ENCODE measurements around the gene COL25A1.

The COL25A1 gene

DNA sequence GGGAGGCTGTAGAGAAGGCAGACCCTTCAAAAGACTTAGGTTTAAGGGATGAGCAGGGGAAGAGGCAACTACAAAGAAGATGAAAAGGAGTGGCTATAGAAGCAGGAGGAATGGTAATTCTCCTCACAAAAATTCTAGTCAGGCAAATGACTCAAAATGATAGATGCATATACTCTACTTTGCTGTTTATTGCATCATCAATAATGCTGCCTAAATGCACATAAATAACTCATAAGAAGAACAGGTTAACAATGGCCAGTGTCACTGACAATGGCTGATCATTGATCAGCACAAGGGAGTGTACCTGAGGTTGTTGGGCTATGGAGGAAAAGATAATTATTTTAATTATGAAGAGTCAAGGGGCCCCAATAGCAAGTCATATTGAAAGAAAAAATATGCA is 354.9 kb downstream of the COL25A1 start:
- H3K4me3 ChIP-seq (ENCODE audit: low read length) = no peak overlapping the region
- no peaks in the 10 kb centered on the region for H3K79me2 ChIP-seq (ENCODE audit: low read length)
- H3K9ac ChIP-seq (ENCODE audit: low read length) = no peak overlapping the region
- no peaks in the 10 kb centered on the region for H3K36me3 ChIP-seq (replicated peaks; ENCODE audit: low read depth, low read length)
- no peak overlapping the region for H3K4me2 ChIP-seq (ENCODE audit: low read length)
- H3K4me1 ChIP-seq (ENCODE audit: low read length) = peaks cover 7% of the 10 kb centered on the region
- H3K27ac ChIP-seq (ENCODE audit: low read length) = no peak overlapping the region
- H3K27me3 ChIP-seq (ENCODE audit: low read depth, low read length) = no peaks in the 10 kb centered on the region
- no peak overlapping the region for H2AFZ ChIP-seq (ENCODE audit: low read depth, low read length)
- H4K20me1 ChIP-seq (ENCODE audit: insufficient read depth, low read length) = no peaks in the 10 kb centered on the region
- TF ChIP-seq EZH2phosphoT487 (IDR thresholded peaks at IDR 0.05; ENCODE audit: low read depth) = no peak
- TF ChIP-seq, protein P1, sequence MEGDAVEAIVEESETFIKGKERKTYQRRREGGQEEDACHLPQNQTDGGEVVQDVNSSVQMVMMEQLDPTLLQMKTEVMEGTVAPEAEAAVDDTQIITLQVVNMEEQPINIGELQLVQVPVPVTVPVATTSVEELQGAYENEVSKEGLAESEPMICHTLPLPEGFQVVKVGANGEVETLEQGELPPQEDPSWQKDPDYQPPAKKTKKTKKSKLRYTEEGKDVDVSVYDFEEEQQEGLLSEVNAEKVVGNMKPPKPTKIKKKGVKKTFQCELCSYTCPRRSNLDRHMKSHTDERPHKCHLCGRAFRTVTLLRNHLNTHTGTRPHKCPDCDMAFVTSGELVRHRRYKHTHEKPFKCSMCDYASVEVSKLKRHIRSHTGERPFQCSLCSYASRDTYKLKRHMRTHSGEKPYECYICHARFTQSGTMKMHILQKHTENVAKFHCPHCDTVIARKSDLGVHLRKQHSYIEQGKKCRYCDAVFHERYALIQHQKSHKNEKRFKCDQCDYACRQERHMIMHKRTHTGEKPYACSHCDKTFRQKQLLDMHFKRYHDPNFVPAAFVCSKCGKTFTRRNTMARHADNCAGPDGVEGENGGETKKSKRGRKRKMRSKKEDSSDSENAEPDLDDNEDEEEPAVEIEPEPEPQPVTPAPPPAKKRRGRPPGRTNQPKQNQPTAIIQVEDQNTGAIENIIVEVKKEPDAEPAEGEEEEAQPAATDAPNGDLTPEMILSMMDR (IDR thresholded peaks at IDR 0.05; ENCODE audit: low read depth, low read length) = no peak
- H3K9me3 ChIP-seq (ENCODE audit: insufficient read depth, low read length) = no peaks in the 10 kb centered on the region

- no peak overlapping the region for H3K4me3 ChIP-seq (ENCODE audit: low read length)
- no peaks in the 10 kb centered on the region for H3K27me3 ChIP-seq (ENCODE audit: low read depth, low read length)
- no peak overlapping the region for H2AFZ ChIP-seq (ENCODE audit: low read depth, low read length)
- no peak overlapping the region for H3K9ac ChIP-seq (ENCODE audit: low read length)
- no peaks in the 10 kb centered on the region for H3K36me3 ChIP-seq (replicated peaks; ENCODE audit: low read depth, low read length)
- TF ChIP-seq, protein P1 (IDR thresholded peaks at IDR 0.05; ENCODE audit: low read depth, low read length) = no peak
- TF ChIP-seq EZH2phosphoT487 (IDR thresholded peaks at IDR 0.05; ENCODE audit: low read depth) = no peak
- peaks cover 7% of the 10 kb centered on the region for H3K4me1 ChIP-seq (ENCODE audit: low read length)
- no peaks in the 10 kb centered on the region for H3K9me3 ChIP-seq (ENCODE audit: insufficient read depth, low read length)
- H3K79me2 ChIP-seq (ENCODE audit: low read length) = no peaks in the 10 kb centered on the region
- H3K27ac ChIP-seq (ENCODE audit: low read length) = no peak overlapping the region
- H3K4me2 ChIP-seq (ENCODE audit: low read length) = no peak overlapping the region
- no peaks in the 10 kb centered on the region for H4K20me1 ChIP-seq (ENCODE audit: insufficient read depth, low read length)
Observed at GRCh38 chr4:108946237-108946636, 356.2 kb downstream of the COL25A1 start.

- H3K36me3 ChIP-seq (replicated peaks; ENCODE audit: low read depth, low read length) = no peaks in the 10 kb centered on the region
- no peak overlapping the region for H3K4me3 ChIP-seq (ENCODE audit: low read length)
- peaks cover 20% of the 10 kb centered on the region for H3K4me1 ChIP-seq (ENCODE audit: low read length)
- H3K27me3 ChIP-seq (ENCODE audit: low read depth, low read length) = no peaks in the 10 kb centered on the region
- no peak overlapping the region for H3K9ac ChIP-seq (ENCODE audit: low read length)
- no peaks in the 10 kb centered on the region for H4K20me1 ChIP-seq (ENCODE audit: insufficient read depth, low read length)
- H2AFZ ChIP-seq (ENCODE audit: low read depth, low read length) = no peak overlapping the region
- H3K9me3 ChIP-seq (ENCODE audit: insufficient read depth, low read length) = no peaks in the 10 kb centered on the region
- no peak for TF ChIP-seq EZH2phosphoT487 (IDR thresholded peaks at IDR 0.05; ENCODE audit: low read depth)
- TF ChIP-seq, protein P1 (IDR thresholded peaks at IDR 0.05; ENCODE audit: low read depth, low read length) = no peak
- no peak overlapping the region for H3K27ac ChIP-seq (ENCODE audit: low read length)
- no peaks in the 10 kb centered on the region for H3K79me2 ChIP-seq (ENCODE audit: low read length)
- no peak overlapping the region for H3K4me2 ChIP-seq (ENCODE audit: low read length)
Observed at GRCh38 chr4:108943976-108944591, 358.4 kb downstream of the COL25A1 start.

- Histone ChIP-seq H3K79me2 (ENCODE audit: low read length) (no peaks in the 10 kb centered on the region), H3K9ac (ENCODE audit: low read length) (no peak overlapping the region), H3K36me3 (replicated peaks; ENCODE audit: low read depth, low read length) (no peaks in the 10 kb centered on the region), H3K4me2 (ENCODE audit: low read length) (no peak overlapping the region), H2AFZ (ENCODE audit: low read depth, low read length) (no peak overlapping the region), H3K4me3 (ENCODE audit: low read length) (no peak overlapping the region), H4K20me1 (ENCODE audit: insufficient read depth, low read length) (no peaks in the 10 kb centered on the region), H3K27ac (ENCODE audit: low read length) (no peak overlapping the region), H3K4me1 (ENCODE audit: low read length) (peaks cover 20% of the 10 kb centered on the region), H3K9me3 (ENCODE audit: insufficient read depth, low read length) (no peaks in the 10 kb centered on the region), H3K27me3 (ENCODE audit: low read depth, low read length) (no peaks in the 10 kb centered on the region)
- TF ChIP-seq, protein P1 (IDR thresholded peaks at IDR 0.05; ENCODE audit: low read depth, low read length) = no peak
- no peak for TF ChIP-seq EZH2phosphoT487 (IDR thresholded peaks at IDR 0.05; ENCODE audit: low read depth)
Observed at GRCh38 chr4:108943371-108943770, 359.1 kb downstream of the COL25A1 start.
